Endothelial cell (in vitro differentiated cells): Measurements from ENCODE around the gene YEATS4. TPM values are rescaled to one million over a fixed set of nuclear protein-coding genes. Genes with fewer than 3 reads are reported as not detected.

Source experiments
- DNase-seq: peaks from one replicate; pipeline ENCODE4 v3.0.0; 2021; ENCODE audit warnings: low spot score
- H3K27ac Mint-ChIP-seq: one replicate; pipeline ENCODE4 v1.8.0; 2021; ENCODE audit warnings: mixed read lengths, inconsistent platforms; ENCODE audit not compliant: unreplicated experiment
- H3K27me3 Mint-ChIP-seq: one replicate; pipeline ENCODE4 v1.8.0; 2021; ENCODE audit warnings: mild to moderate bottlenecking, moderate library complexity, mixed read lengths, inconsistent platforms; ENCODE audit not compliant: unreplicated experiment
- H3K36me3 Mint-ChIP-seq: one replicate; pipeline ENCODE4 v1.8.0; 2021; ENCODE audit warnings: mild to moderate bottlenecking, low read depth, mixed read lengths, inconsistent platforms; ENCODE audit not compliant: unreplicated experiment
- H3K4me1 Mint-ChIP-seq: one replicate; pipeline ENCODE4 v1.8.0; 2021; ENCODE audit warnings: mild to moderate bottlenecking, mixed read lengths, inconsistent platforms; ENCODE audit not compliant: unreplicated experiment
- H3K4me3 Mint-ChIP-seq: one replicate; pipeline ENCODE4 v1.8.0; 2021; ENCODE audit warnings: mild to moderate bottlenecking, mixed read lengths, inconsistent platforms; ENCODE audit not compliant: unreplicated experiment
- H3K9me3 Mint-ChIP-seq: one replicate; pipeline ENCODE4 v1.8.0; 2021; ENCODE audit warnings: mixed read lengths, inconsistent platforms; ENCODE audit not compliant: unreplicated experiment
- total RNA-seq: library from RNA; stranded (reverse); fragmentation: NEBNext Ultra II Directional; extraction: Animal tissue kit (Norgen Biotek cat#: 25700); gene quantifications from one replicate; pipeline ENCODE4 v1.2.1, GENCODE V29; 2021; ENCODE audit not compliant: unreplicated experiment
- TF ChIP-seq, protein P1 (sequence below): fragments of 200-600 bp; sonication (generic); IDR thresholded peaks from one replicate; pipeline ENCODE4 v1.5.0; 2021; ENCODE audit warnings: antibody characterized with exemption; ENCODE audit not compliant: unreplicated experiment

YEATS4 gene
- total RNA-seq, 1 donor from 2014 or later, result 16.8 TPM

DNA sequence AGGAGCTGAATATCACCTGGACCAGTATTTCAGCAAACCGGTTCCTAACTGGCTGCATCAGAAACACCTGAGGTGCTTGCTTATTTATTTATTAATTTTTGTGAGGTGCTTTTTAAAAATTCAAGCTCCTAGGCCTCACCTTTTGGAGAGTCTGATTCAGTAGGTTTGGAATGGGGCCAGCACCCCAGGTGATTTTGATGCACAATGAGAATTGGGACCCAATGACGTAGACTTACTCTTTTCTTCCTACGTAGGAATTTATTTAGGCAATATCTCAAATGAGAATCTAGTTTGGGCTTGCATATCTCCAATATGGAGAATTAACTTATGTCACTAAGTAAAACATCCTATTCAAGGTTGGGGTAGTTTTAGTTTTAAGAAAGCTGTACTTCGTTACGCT is 7.3 kb downstream of the YEATS4 start:
- TF ChIP-seq, protein P1, sequence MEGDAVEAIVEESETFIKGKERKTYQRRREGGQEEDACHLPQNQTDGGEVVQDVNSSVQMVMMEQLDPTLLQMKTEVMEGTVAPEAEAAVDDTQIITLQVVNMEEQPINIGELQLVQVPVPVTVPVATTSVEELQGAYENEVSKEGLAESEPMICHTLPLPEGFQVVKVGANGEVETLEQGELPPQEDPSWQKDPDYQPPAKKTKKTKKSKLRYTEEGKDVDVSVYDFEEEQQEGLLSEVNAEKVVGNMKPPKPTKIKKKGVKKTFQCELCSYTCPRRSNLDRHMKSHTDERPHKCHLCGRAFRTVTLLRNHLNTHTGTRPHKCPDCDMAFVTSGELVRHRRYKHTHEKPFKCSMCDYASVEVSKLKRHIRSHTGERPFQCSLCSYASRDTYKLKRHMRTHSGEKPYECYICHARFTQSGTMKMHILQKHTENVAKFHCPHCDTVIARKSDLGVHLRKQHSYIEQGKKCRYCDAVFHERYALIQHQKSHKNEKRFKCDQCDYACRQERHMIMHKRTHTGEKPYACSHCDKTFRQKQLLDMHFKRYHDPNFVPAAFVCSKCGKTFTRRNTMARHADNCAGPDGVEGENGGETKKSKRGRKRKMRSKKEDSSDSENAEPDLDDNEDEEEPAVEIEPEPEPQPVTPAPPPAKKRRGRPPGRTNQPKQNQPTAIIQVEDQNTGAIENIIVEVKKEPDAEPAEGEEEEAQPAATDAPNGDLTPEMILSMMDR, result no peak

GRCh38 chr12:69368171-69368570 is 8.6 kb downstream of the YEATS4 start:
- no peaks in the 10 kb centered on the region for H3K27me3 Mint-ChIP-seq
- no peak for DNase-seq
- H3K9me3 Mint-ChIP-seq, result no peaks in the 10 kb centered on the region
- TF ChIP-seq, protein P1, result no peak
- no peaks in the 10 kb centered on the region for H3K4me1 Mint-ChIP-seq
- H3K27ac Mint-ChIP-seq, result no peak overlapping the region
- H3K4me3 Mint-ChIP-seq, result no peak overlapping the region
- peaks cover 12% of the 10 kb centered on the region for H3K36me3 Mint-ChIP-seq

More for the DNA sequence above, 7.3 kb downstream of the YEATS4 start:
- no peak for DNase-seq
- Mint-ChIP-seq H3K27me3 (no peaks in the 10 kb centered on the region), H3K4me3 (no peak overlapping the region), H3K4me1 (no peaks in the 10 kb centered on the region), H3K9me3 (no peaks in the 10 kb centered on the region), H3K36me3 (peaks cover 4% of the 10 kb centered on the region), H3K27ac (no peak overlapping the region)

DNA sequence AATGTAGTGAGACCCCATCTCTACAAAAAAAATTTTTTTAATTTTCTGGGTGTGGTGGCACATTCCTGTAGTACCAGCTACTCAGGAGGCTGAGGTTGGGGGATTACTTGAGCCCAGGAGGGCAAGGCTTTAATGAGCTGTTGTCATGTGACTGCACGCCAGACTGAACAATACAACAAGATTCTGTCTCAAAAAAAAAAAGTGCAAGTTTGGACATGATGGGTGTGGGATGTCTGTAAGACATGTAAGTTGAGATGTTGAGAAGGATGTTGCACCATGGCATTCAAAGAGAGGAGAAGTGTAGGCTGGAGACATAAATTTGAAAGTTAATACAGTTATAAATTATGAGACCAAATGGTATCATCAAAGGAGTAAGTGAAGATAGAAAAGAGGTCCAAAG is 23.5 kb downstream of the YEATS4 start:
- Mint-ChIP-seq H3K27ac (no peak overlapping the region), H3K9me3 (no peaks in the 10 kb centered on the region), H3K36me3 (no peaks in the 10 kb centered on the region), H3K4me3 (no peak overlapping the region), H3K4me1 (no peaks in the 10 kb centered on the region), H3K27me3 (no peaks in the 10 kb centered on the region)
- no peak for DNase-seq
- TF ChIP-seq, protein P1, result no peak

GRCh38 chr12:69385038-69385437 is 25.5 kb downstream of the YEATS4 start:
- TF ChIP-seq, protein P1, result no peak
- Mint-ChIP-seq H3K27me3 (no peaks in the 10 kb centered on the region), H3K9me3 (no peaks in the 10 kb centered on the region), H3K36me3 (no peaks in the 10 kb centered on the region), H3K4me1 (no peaks in the 10 kb centered on the region), H3K4me3 (no peak overlapping the region), H3K27ac (no peak overlapping the region)
- DNase-seq, result no peak

- TF ChIP-seq, protein P1, result no peak
- no peaks in the 10 kb centered on the region for H3K27me3 Mint-ChIP-seq
- DNase-seq, result no peak
- H3K27ac Mint-ChIP-seq, result no peak overlapping the region
- H3K4me1 Mint-ChIP-seq, result no peaks in the 10 kb centered on the region
- H3K36me3 Mint-ChIP-seq, result no peaks in the 10 kb centered on the region
- H3K4me3 Mint-ChIP-seq, result no peak overlapping the region
- no peaks in the 10 kb centered on the region for H3K9me3 Mint-ChIP-seq
Observed at GRCh38 chr12:69386921-69387320, 27.4 kb downstream of the YEATS4 start.
